GM23338 (cell line): Measurements from ENCODE around the gene NTRK1. TPM values are rescaled to one million over a fixed set of nuclear protein-coding genes. Genes with fewer than 3 reads are reported as not detected.

ENCODE experiments used
- ATAC-seq: fragments of 200-7000 bp; cut with Tn5 transposase; 3 replicates; pipeline ENCODE4 v1.9.1; 2020
- DNase-seq: peaks from one replicate; pipeline ENCODE4 v3.0.0-alpha.2; 2015; ENCODE audit warnings: low spot score
- H2AFZ ChIP-seq: fragments of 200-600 bp; sonication (generic); 2 replicates; pipeline ENCODE4 v1.8.0; 2016; ENCODE audit warnings: antibody characterized with exemption, mild to moderate bottlenecking, moderate library complexity
- H3F3A ChIP-seq: fragments of 200-600 bp; sonication (generic); replicated peaks from 2 replicates; pipeline ENCODE4 v1.8.0; 2017; ENCODE audit warnings: antibody characterized with exemption, mixed run types, low read depth
- H3K27ac ChIP-seq: fragments of 200-600 bp; sonication (generic); 2 replicates; pipeline ENCODE4 v1.6.1; 2016; ENCODE audit warnings: low read depth
- H3K27me3 ChIP-seq: fragments of 200-600 bp; sonication (generic); 2 replicates; pipeline ENCODE4 v1.8.0; 2016; ENCODE audit warnings: mild to moderate bottlenecking, mixed run types, moderate library complexity; ENCODE audit not compliant: insufficient read depth
- H3K36me3 ChIP-seq: fragments of 200-600 bp; sonication (generic); 2 replicates; pipeline ENCODE4 v1.8.0; 2016; ENCODE audit warnings: mild to moderate bottlenecking; ENCODE audit not compliant: insufficient read depth
- H3K4me1 ChIP-seq: fragments of 200-600 bp; sonication (generic); 2 replicates; pipeline ENCODE4 v1.8.0; 2016; ENCODE audit warnings: mild to moderate bottlenecking, moderate library complexity; ENCODE audit not compliant: insufficient read depth
- H3K4me2 ChIP-seq: fragments of 200-600 bp; sonication (generic); 2 replicates; pipeline ENCODE4 v1.7.1; 2017; ENCODE audit warnings: mixed run types
- H3K4me3 ChIP-seq: fragments of 200-600 bp; sonication (generic); 2 replicates; pipeline ENCODE4 v1.6.1; 2016; ENCODE audit warnings: mixed run types
- H3K79me2 ChIP-seq: fragments of 200-600 bp; sonication (generic); replicated peaks from 2 replicates; pipeline ENCODE4 v1.8.0; 2017; ENCODE audit warnings: mild to moderate bottlenecking; ENCODE audit not compliant: insufficient read depth
- H3K9me2 ChIP-seq: fragments of 200-600 bp; sonication (generic); 2 replicates; pipeline ENCODE4 v1.8.0; 2017; ENCODE audit not compliant: insufficient read depth
- H4K20me1 ChIP-seq: fragments of 200-600 bp; sonication (generic); replicated peaks from 2 replicates; pipeline ENCODE4 v1.8.0; 2017; ENCODE audit warnings: mild to moderate bottlenecking; ENCODE audit not compliant: insufficient read depth
- H3K27ac Mint-ChIP-seq: 2 replicates; pipeline ENCODE4 v1.8.0; 2020; ENCODE audit warnings: inconsistent platforms, mild to moderate bottlenecking, moderate library complexity, mixed read lengths
- H3K27me3 Mint-ChIP-seq: 3 replicates; pipeline ENCODE4 v1.8.0; 2022; ENCODE audit warnings: low read depth, mild to moderate bottlenecking, moderate library complexity, mixed read lengths, inconsistent platforms; ENCODE audit not compliant: insufficient read depth, poor library complexity
- H3K36me3 Mint-ChIP-seq: 3 replicates; pipeline ENCODE4 v1.8.0; 2021; ENCODE audit warnings: low read depth, mild to moderate bottlenecking, inconsistent platforms, moderate library complexity, mixed read lengths
- H3K4me1 Mint-ChIP-seq: 3 replicates; pipeline ENCODE4 v1.8.0; 2020; ENCODE audit warnings: mild to moderate bottlenecking, inconsistent platforms, mixed read lengths
- H3K4me3 Mint-ChIP-seq: 3 replicates; pipeline ENCODE4 v1.8.0; 2021; ENCODE audit warnings: moderate library complexity, mild to moderate bottlenecking, inconsistent platforms, mixed read lengths
- H3K9me3 Mint-ChIP-seq: 3 replicates; pipeline ENCODE4 v1.8.0; 2020; ENCODE audit warnings: moderate library complexity, mild to moderate bottlenecking, inconsistent platforms, mixed read lengths
- CREB1 ChIP-seq: fragments of 250-450 bp; sonication (Bioruptor Pico); IDR thresholded peaks from 2 replicates; pipeline ENCODE4 v1.5.0; 2020; ENCODE audit warnings: low read depth, mild to moderate bottlenecking, moderate library complexity
- EZH2 ChIP-seq: fragments of 200-600 bp; sonication (generic); IDR thresholded peaks from one replicate; pipeline ENCODE4 v1.8.0; 2017; ENCODE audit warnings: antibody characterized with exemption, mild to moderate bottlenecking, low read depth; ENCODE audit not compliant: unreplicated experiment
- EZH2phosphoT487 ChIP-seq: fragments of 200-600 bp; sonication (generic); IDR thresholded peaks from one replicate; pipeline ENCODE4 v1.8.1; 2018; ENCODE audit warnings: antibody characterized with exemption; ENCODE audit not compliant: unreplicated experiment
- POLR2AphosphoS5 ChIP-seq: IDR thresholded peaks from 2 replicates; pipeline ENCODE4 v1.6.1; 2016; ENCODE audit warnings: antibody characterized with exemption, low read depth
- polyA plus RNA-seq: library from polyadenylated mRNA; unstranded; fragments of >200 nt; fragmentation: Nextera tagmentation; extraction: Ambion mirVana; gene quantifications from 2 replicates; pipeline ENCODE4 v1.2.1, GENCODE V29; 2016
- total RNA-seq: library from RNA; depleted of rRNA; stranded (reverse); fragments of >200 nt; shearing (Covaris generic); gene quantifications from 2 replicates; pipeline ENCODE4 v1.2.3, GENCODE V29; 2014
- TF ChIP-seq, protein P1 (sequence below): IDR thresholded peaks from one replicate; pipeline ENCODE4 v1.6.1; 2018; ENCODE audit warnings: antibody characterized with exemption; ENCODE audit not compliant: unreplicated experiment
- TF ChIP-seq, protein P2 (sequence below): fragments of 250-450 bp; sonication (Bioruptor Pico); IDR thresholded peaks from 2 replicates; pipeline ENCODE4 v1.5.0; 2020; ENCODE audit warnings: mild to moderate bottlenecking, moderate library complexity
- TF ChIP-seq, protein P3 (sequence below), 2 experiments: fragments of 200-600 bp in 1 of 2; sonication (generic) in 1 of 2; conservative IDR thresholded peaks; 2 replicates each; pipeline versions ENCODE4 v1.5.1 to v1.6.1; 2016 to 2017; ENCODE audit warnings: antibody characterized with exemption in 2 of 2, low read depth in 2 of 2, mild to moderate bottlenecking in 2 of 2, moderate library complexity in 1 of 2

Gene NTRK1
- total and polyA plus RNA-seq, 2 experiments from 2014 or later = 0.42 to 0.45 TPM

DNA sequence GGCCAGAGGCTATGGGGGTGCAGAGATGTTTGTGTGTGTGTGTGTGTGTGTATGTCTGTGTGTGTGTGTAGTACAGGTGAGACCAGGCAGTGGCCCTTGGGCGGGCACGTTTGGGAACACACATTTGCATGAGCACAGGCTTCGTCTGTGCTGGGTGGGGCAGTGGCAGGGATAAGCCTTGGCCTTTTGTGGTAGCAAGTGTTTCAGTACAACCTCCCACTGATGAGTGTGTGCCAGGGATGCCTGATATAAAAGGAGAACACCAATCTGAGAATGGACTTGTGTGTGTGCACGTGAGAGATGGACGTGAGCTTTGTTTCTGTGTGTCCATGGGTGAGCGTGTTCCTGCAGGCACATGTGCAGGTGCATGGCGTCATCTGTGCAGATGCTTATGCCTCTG, 3.0 kb downstream of the NTRK1 start (continued):
- TF ChIP-seq, protein P1, sequence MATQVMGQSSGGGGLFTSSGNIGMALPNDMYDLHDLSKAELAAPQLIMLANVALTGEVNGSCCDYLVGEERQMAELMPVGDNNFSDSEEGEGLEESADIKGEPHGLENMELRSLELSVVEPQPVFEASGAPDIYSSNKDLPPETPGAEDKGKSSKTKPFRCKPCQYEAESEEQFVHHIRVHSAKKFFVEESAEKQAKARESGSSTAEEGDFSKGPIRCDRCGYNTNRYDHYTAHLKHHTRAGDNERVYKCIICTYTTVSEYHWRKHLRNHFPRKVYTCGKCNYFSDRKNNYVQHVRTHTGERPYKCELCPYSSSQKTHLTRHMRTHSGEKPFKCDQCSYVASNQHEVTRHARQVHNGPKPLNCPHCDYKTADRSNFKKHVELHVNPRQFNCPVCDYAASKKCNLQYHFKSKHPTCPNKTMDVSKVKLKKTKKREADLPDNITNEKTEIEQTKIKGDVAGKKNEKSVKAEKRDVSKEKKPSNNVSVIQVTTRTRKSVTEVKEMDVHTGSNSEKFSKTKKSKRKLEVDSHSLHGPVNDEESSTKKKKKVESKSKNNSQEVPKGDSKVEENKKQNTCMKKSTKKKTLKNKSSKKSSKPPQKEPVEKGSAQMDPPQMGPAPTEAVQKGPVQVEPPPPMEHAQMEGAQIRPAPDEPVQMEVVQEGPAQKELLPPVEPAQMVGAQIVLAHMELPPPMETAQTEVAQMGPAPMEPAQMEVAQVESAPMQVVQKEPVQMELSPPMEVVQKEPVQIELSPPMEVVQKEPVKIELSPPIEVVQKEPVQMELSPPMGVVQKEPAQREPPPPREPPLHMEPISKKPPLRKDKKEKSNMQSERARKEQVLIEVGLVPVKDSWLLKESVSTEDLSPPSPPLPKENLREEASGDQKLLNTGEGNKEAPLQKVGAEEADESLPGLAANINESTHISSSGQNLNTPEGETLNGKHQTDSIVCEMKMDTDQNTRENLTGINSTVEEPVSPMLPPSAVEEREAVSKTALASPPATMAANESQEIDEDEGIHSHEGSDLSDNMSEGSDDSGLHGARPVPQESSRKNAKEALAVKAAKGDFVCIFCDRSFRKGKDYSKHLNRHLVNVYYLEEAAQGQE = no peak
- no peak for TF ChIP-seq CREB1 (CRISPR knock-in tag)

DNA sequence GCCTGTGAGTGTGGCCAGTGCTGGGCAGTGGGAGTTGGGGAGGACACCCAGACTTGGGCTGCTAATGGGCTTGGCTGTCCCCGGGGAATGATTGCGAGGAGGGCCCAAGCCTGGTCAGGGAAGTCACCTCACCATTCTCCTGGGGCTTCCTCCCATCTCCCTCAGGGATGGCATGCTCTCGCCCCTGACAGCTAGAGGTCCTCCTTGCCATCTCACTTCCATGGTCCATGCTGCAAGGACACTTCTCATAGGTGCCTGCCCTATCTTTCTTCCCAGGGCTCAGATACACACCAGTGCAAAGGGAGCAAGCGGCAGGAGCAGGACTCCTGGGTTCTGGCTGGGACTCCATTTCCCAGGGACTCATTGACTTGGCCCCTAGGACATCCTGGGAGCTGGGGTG, 4.1 kb downstream of the NTRK1 start:
- no peak for DNase-seq
- no peak for ATAC-seq
- Histone ChIP-seq H3F3A (0 out of 2 replicates have a peak, but pooled peaks cover 3% of the 10 kb centered on the region), H3K27ac (no peak overlapping the region), H3K4me3 (no peak overlapping the region), H4K20me1 (peaks cover 5% of the 10 kb centered on the region; the same call in 1 of the 2 replicates), H3K79me2 (no peaks in the 10 kb centered on the region), H3K4me1 (peaks cover 11% of the 10 kb centered on the region; the same call in 1 of the 2 replicates), H3K4me2 (no peak overlapping the region), H3K9me2 (no peaks in the 10 kb centered on the region), H3K27me3 (peaks cover 68% of the 10 kb centered on the region), H3K36me3 (no peaks in the 10 kb centered on the region), H2AFZ (no peak overlapping the region)
- TF ChIP-seq CREB1 (CRISPR knock-in tag) (no peak), EZH2phosphoT487 (no peak), POLR2AphosphoS5 (no peak), EZH2 (no peak)
- TF ChIP-seq, protein P2, sequence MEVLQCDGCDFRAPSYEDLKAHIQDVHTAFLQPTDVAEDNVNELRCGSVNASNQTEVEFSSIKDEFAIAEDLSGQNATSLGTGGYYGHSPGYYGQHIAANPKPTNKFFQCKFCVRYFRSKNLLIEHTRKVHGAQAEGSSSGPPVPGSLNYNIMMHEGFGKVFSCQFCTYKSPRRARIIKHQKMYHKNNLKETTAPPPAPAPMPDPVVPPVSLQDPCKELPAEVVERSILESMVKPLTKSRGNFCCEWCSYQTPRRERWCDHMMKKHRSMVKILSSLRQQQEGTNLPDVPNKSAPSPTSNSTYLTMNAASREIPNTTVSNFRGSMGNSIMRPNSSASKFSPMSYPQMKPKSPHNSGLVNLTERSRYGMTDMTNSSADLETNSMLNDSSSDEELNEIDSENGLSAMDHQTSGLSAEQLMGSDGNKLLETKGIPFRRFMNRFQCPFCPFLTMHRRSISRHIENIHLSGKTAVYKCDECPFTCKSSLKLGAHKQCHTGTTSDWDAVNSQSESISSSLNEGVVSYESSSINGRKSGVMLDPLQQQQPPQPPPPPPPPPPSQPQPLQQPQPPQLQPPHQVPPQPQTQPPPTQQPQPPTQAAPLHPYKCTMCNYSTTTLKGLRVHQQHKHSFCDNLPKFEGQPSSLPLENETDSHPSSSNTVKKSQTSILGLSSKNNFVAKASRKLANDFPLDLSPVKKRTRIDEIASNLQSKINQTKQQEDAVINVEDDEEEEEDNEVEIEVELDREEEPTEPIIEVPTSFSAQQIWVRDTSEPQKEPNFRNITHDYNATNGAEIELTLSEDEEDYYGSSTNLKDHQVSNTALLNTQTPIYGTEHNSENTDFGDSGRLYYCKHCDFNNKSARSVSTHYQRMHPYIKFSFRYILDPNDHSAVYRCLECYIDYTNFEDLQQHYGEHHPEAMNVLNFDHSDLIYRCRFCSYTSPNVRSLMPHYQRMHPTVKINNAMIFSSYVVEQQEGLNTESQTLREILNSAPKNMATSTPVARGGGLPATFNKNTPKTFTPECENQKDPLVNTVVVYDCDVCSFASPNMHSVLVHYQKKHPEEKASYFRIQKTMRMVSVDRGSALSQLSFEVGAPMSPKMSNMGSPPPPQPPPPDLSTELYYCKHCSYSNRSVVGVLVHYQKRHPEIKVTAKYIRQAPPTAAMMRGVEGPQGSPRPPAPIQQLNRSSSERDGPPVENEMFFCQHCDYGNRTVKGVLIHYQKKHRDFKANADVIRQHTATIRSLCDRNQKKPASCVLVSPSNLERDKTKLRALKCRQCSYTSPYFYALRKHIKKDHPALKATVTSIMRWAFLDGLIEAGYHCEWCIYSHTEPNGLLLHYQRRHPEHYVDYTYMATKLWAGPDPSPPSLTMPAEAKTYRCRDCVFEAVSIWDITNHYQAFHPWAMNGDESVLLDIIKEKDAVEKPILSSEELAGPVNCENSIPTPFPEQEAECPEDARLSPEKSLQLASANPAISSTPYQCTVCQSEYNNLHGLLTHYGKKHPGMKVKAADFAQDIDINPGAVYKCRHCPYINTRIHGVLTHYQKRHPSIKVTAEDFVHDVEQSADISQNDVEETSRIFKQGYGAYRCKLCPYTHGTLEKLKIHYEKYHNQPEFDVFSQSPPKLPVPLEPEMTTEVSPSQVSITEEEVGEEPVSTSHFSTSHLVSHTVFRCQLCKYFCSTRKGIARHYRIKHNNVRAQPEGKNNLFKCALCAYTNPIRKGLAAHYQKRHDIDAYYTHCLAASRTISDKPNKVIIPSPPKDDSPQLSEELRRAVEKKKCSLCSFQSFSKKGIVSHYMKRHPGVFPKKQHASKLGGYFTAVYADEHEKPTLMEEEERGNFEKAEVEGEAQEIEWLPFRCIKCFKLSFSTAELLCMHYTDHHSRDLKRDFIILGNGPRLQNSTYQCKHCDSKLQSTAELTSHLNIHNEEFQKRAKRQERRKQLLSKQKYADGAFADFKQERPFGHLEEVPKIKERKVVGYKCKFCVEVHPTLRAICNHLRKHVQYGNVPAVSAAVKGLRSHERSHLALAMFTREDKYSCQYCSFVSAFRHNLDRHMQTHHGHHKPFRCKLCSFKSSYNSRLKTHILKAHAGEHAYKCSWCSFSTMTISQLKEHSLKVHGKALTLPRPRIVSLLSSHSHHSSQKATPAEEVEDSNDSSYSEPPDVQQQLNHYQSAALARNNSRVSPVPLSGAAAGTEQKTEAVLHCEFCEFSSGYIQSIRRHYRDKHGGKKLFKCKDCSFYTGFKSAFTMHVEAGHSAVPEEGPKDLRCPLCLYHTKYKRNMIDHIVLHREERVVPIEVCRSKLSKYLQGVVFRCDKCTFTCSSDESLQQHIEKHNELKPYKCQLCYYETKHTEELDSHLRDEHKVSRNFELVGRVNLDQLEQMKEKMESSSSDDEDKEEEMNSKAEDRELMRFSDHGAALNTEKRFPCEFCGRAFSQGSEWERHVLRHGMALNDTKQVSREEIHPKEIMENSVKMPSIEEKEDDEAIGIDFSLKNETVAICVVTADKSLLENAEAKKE (CRISPR knock-in tag) = no peak
- TF ChIP-seq, protein P1 = no peak
- TF ChIP-seq, protein P3, sequence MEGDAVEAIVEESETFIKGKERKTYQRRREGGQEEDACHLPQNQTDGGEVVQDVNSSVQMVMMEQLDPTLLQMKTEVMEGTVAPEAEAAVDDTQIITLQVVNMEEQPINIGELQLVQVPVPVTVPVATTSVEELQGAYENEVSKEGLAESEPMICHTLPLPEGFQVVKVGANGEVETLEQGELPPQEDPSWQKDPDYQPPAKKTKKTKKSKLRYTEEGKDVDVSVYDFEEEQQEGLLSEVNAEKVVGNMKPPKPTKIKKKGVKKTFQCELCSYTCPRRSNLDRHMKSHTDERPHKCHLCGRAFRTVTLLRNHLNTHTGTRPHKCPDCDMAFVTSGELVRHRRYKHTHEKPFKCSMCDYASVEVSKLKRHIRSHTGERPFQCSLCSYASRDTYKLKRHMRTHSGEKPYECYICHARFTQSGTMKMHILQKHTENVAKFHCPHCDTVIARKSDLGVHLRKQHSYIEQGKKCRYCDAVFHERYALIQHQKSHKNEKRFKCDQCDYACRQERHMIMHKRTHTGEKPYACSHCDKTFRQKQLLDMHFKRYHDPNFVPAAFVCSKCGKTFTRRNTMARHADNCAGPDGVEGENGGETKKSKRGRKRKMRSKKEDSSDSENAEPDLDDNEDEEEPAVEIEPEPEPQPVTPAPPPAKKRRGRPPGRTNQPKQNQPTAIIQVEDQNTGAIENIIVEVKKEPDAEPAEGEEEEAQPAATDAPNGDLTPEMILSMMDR (conservative IDR thresholded peaks at IDR 0.05; ENCODE audit: low read depth in 2 of 2) = peak in 1 of 2 experiments; percentile 44; a peak in 2 of 4 replicates
- no peak overlapping the region for H3K27ac Mint-ChIP-seq
- peaks cover 59% of the 10 kb centered on the region for H3K27me3 Mint-ChIP-seq
- peaks cover 29% of the 10 kb centered on the region for H3K4me1 Mint-ChIP-seq
- H3K9me3 Mint-ChIP-seq = peaks cover 3% of the 10 kb centered on the region; the same call in 1 of the 3 replicates
- H3K4me3 Mint-ChIP-seq = no peak overlapping the region
- H3K36me3 Mint-ChIP-seq = no peaks in the 10 kb centered on the region
